Measurements from ENCODE around the gene CCDC171.
"Not testable (repeated sequence)": the region's sequence is repeated elsewhere in the genome, so short reads cannot be mapped to it uniquely, and the experiment has no call there.

Gene CCDC171

DNA sequence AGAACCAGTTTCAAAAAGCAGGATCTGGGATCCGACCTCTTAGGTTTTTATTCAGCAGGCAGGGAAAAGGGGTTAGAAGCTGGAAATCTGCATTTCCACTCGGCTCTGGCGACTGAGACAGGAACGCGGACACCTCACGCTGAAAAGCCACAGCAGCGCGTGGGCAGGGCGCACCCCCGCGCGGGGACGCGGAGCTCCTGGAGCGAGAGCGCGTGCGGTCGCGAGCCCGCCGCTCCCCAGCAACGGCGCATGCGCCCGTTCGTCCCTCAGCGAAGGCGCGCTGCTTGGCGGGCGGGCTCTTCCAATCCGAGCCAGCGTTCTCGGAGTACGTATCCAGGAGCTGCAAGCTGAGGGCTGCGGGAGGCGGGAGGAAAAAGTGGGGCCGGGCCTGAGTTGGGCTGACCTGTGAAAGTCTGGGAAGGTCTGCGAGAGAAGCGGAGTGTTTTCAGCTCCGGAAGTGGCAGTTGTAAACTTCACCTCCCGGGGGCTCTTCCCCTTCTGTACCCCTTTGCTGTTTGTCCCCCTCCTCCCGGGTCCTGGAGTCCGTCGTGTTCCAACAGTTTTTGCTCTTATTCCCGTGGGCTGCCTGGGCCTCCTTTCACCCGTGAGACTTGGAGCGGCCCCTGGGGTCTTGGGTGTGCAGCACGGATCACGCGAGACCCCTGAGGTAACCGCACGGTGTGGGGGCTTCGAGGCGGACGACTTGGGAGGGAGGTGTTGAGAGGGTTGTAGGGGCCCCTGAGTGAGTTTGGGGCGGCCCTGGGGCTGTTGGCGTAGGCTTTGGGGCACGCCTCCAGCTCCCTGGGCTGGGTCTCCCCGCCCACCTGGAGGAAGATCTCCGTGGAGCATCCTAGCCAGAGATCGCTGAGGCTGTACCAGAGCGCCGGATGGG, at the start of gene CCDC171:
CCDC171 (plus strand) TSS at position 408 of the 892 bp plus-strand sequence. CDS start 11,046 bp downstream, outside the sequence.
- DNase-seq: peak; percentile 85

DNA sequence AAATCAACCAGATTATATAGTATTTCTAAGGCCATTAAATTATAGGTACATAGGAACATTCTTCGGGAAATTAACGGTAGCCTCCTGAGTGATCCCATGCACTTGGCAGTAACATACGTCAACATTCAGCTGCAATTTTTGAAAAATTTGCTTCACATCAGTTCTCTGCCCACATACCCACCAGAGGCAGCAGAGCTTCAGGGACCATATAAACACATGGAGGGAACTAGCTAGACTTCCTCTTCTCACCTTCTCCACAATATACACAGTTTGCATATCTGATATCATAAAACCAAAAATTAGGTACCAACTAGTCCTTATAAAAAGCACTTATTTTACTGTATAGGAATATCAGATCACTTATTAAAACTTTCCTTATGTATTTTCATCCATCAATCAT, 46.9 kb upstream of the CCDC171 start:
- no peak for DNase-seq

DNA sequence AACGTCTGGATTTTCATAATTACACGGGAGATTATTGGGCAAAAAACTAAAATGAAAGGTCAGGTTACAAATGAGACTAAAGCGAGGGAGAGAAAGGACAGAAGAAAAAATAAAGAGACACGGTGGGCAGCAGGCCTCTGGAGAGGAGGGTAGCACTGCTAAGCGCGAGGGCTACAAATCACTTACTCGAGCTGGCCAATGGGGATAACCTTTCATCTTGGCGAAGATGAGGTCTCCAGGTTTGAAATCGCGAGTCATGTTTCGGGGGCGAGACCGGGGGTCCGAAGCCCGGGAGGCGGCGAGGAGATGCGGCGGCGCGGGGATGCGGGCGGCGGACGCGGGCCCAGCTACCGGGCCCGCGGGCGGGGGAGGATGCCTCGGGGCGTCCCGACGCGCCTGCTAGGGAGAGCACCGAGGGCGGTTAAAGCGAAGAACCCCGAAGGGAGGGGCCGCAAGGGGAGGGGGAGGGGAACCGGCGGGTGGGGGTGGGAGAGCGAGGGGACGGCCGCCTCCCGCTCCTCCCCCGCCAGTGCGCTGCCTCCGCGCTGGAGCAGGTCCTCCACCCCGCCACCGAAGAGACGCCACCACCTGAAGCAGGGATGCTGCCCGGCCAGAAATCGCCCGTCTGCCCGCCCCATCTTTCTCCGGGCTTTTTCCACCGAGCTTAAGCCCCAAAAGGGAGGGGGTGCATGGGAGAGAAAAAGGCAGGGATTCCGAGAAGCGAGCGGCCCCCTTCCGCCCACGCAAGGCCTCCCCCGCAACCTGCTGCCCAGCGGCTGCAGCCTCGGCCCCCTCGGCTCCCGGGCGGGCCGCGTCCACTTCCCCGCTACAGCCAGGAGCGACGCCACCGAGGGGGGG, 42.7 kb upstream of the CCDC171 start:
- DNase-seq: peak; percentile 29

DNA sequence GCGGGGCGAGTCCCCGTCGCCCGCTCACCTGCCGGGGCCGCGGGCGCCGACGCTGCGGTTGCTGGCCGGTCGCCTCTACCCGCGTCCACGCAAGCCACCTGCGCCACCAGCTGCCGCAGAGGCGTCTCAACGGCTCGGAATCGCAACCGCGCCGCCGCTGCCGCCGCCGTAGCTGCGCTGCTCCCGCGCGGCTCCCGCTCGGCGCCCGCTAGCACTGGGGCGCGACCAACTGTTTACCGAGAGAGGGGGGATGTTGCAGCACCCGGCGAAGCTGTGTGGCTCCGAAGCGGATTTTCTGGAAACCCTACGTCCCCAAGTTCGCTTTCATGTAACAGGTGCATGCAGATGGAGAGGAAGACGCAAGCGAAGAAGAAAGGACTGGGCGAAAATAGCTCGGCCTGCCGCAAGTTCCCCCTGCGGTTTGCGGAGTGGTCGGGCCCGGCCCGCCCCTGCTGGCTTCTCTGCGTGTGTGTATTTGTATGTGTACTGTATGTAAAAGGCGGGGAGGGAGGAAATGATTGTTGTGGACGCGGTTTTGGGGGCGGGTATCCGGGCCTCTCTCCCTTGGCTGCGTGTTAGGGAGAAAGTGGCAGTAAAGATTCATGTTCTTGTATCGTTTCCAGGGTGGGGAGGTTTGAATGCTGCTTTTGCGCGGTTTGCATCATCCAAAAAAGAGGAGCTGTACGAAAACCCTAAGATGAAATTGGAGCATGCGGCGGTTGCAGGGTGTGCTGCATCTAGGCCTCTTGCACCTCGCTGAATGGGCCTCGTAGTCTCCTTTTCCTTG, 41.9 kb upstream of the CCDC171 start, which contains the start of gene PSIP1:
PSIP1 (minus strand) TSS at position 182 of the 787 bp plus-strand sequence. CDS start 782 bp downstream, outside the sequence.
- DNase-seq: peak; percentile 67

DNA sequence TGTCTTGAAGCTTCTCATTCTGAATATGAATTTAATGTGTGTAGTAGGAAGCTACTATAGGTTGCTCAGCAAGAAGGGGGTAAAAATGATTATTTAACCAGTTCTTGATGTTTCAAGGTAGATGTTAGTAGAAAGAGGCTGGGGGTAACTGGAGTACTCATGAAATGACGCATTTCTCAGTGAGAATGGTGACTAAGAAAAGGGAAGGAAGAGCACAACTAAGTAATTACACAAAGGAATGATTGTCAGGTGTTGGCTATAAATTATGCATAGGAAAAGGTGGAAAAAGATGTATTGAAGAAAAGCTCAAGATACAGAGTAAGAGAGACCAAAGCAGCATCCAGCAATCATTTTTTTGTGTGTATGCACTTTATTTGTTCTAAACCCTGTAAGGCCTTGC, 40.6 kb upstream of the CCDC171 start:
- DNase-seq: no peak

DNA sequence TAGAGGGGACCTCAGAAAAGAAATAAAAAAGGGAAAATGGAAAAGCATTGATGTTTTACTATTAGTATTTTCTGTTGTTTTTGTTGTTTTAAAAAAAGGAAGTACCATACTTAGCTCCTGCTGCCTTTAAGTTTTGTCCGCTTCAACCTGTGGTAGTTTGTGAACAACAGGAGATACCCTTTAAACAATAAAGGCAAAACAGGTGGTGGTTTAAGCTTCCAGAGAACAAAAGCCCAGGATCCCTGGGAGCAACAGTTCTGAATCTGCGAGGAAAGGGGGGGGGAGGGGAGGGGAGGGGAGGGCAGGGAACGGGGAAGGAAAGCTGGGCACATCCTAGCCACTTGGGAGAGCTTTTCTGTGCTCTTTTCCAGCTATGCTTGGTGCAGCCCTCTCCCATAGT, 40.0 kb upstream of the CCDC171 start:
- no peak for DNase-seq

DNA sequence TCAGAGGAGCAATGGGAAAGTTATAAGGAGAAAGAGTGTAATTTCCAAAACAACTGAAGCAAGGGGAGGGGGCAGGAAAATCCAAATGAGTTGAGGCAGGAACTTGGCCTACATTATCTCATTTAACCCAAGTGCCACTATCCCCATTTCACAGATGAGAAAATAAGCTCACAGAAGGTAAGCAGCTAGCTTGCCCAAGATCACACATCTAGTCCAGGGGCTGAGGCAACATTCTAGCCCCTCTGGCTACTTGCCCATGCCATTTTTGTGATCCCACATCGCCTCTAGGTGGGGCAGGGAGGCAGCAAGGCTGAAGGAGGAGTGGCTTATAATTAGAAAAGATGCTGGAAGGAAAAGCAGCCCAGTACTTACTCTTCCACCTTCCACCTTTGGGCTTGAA, 39.5 kb upstream of the CCDC171 start:
- DNase-seq: no peak

DNA sequence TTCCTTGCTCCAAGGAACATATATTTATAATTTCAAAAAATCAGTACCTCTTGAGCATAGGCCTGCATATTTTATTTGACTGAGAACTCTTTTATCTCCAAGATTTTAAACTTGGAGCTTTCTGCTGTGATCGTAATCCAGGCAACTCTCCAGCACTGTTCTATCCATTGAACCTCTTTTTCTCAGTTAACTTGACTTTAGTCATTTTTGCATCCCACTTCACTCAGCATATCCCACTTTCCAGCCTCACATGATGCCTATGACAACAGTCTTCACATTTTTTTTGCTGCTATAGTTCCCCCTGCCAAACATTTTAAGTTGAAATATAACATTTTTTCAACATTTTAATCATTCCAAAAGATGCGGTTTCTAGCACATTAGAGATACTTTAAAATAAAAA, 33.0 kb upstream of the CCDC171 start:
- DNase-seq: no peak

DNA sequence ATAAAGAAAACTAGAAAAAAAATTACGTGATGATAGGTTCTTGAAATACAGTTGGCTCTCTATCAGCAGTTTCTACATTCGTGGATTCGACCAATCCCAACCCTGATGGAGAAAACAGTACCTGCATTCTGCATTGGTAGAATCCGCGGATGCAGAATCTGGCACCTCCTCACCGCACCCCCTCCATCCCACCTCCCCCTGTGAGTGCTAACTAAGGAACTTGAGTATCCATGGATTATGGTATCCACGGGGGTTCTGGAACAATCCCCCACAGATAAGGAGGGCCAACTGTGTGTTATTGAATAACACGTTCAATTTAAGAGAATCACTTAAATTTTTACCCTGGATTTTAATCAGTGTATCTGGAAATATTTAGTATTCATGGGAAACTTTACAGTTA, 31.6 kb upstream of the CCDC171 start:
- no peak for DNase-seq

DNA sequence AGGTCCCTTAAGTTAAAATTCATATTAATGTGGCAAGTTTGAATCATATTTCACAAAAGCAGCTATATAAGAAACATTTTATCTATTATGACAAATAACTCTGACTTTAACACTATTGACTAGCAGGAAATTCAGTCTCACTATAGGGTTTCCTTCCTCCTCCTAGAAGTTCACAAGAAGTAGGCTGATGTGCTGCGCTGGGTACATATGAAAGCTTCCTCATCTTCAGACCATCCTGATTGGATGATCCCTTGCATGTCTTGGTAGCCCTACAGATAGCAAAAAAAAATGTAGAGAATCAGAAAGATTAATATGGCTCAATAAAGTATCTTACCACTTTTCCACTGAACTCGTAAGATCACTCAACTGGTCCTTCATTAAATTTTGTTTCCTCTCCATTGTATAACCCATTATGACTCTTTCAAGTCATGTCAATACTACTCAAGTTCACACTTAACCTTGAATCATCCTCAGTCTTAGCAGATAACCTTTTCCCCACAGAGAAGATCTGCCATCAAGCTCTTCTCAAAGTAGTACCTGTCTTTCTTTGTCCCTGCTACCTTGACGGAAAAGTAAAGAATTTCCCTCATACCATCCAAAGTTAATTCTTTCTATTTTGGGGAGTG, 30.6 kb upstream of the CCDC171 start:
- DNase-seq: no peak

DNA sequence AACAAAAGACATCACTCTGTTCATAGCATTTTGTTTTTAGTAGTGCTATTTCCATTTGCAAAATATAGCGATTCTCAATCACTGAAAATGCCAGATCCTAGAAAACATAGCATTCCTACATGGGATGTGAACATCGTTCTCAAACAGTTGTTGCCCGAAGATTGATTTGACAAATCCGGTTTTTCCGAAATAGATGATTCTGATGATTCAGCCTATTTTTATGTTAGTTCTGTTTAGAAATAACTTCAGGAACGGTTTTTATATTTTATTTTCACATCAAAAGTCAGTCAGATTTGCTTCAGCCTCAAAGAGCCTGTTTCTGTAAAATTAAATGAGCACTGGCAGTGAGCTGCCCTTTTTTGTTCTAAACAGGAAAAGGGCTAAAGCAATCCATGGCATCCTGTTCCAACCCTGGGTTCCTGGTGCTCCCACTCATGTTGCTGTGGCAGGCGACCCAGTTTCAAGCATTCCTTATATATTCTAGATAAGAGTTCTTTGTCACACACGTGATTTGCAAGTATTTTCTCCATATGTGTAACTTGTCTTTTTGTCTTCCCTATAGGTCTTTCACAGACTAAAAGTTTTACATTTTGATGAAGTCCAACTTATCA, 27.9 kb upstream of the CCDC171 start:
- no peak for DNase-seq

DNA sequence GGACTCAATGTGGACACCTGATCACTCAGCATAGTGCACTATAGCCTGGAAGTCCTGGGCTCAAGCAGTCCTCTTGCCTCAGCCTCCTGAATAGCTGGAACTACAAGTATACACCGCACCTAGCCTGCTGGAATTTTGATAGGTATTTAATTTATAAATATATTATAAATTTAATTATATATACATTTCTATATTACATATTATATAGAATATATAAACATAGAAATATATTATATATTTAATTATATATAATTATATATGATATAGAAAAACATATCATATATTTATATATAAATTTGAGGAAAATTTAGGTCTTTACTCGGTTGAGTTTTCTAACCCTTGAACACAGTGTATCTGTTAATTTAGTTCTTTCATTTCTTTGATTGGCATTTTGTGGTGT, 26.9 kb upstream of the CCDC171 start:
- no peak for DNase-seq

DNA sequence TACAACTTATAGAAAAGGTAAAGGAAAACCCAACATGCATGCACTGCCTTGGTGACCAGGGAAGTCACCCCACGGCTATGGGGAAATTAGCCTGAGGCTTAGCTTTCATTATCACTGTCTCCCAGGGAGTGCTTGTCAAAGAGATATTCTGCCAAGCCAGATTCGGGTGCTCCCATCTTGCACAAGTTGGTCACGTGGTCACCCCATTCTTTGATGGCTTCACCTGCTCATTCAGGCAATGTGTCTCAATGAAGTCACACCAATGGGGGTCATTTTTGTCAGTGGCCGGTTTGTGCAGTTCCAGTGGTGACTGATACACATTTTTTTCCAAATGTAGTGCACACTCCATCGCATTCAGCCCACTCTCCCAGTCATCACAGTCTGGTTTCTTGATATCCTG, 25.8 kb upstream of the CCDC171 start:
- not testable (repeated sequence) for DNase-seq

DNA sequence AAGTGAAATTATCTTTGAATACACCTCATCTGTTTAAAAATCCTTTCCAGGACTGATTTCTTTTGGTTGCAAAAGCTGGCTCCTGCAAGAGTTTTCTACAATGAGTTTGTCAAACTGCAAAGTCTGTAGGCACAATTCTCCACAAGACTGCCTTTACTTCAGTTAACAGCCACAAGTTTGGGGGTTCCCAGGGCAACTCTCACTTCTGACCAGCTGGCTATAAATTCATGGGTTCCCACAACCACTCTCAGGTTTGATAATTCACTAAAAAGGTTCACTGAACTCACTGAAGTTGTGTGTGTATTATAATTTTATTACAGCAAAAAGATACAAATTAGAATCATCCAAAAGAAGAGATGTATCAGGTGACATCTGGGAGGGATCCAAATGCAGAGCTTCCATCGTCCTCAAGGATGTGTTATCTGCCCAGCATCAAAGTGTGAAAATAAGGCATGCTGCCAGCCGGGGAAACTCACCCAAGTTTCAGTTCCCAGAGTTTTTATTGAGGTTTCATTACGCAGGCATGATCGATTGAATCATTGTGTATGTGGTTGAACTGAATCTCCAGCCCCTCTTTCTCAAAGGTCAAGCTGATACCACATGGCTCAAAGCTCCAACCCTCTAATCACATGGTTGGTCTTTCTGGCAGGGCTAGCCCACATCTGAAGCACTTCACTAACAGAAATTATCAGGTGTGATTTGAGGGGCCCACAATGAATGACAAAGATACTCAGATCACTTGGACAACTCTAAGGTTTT, 23.1 kb upstream of the CCDC171 start:
- no peak for DNase-seq

DNA sequence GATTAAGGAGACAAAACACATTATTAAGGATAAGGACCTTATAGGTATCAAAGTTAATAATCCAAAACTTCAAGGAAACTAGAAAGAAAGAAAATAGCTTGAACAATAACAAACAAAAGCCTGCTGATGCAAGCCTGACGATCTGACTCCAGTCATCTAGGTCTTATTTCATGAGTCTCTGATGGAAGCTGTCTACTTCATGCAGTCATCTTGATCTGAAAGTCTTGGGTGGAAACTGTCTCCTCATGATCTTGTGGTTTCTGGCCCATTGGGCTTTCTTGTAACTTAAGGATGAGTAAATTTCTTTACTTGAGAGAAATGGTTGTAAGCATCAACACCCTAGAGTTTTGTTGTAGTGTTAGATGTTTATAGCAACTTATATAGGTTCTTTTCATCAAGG, 21.5 kb upstream of the CCDC171 start:
- no peak for DNase-seq

DNA sequence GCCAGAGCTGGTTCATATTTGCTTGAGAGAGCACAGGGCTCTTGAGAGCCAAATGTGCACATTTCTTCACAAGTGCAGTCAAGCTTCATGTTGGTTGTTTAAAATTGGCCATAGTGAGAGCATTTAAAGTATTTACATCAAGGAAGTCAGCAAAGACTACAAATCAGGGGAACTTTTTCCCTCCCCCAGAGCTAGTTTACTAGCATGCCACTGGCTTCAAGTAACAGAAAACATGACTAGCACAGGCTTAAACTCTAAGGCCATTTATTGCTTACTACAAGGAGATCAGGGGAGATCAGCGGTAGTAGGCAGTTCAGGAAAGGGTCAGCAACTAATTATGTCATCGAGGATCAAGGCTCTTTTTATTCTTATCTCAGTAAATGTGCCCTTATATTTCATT, 11.0 kb upstream of the CCDC171 start:
- no peak for DNase-seq

DNA sequence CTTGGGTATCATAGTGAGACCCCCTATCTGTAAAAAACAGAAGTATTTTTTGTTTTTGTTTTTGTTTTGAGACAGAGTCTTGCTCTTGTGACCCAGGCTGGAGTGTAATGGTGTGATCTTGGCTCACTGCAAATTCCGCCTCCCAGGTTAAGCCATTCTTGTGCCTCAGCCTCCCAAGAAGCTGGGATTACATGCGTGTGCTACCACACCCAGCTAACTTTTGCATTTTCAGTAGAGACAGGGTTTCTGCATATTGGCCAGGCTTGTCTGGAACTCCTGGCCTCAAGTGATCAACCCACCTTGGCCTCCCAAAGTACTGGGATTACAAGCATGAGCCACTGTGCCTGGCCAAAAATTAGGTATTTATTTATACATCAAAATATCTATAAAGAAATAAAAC, 10.2 kb upstream of the CCDC171 start:
- no peak for DNase-seq

DNA sequence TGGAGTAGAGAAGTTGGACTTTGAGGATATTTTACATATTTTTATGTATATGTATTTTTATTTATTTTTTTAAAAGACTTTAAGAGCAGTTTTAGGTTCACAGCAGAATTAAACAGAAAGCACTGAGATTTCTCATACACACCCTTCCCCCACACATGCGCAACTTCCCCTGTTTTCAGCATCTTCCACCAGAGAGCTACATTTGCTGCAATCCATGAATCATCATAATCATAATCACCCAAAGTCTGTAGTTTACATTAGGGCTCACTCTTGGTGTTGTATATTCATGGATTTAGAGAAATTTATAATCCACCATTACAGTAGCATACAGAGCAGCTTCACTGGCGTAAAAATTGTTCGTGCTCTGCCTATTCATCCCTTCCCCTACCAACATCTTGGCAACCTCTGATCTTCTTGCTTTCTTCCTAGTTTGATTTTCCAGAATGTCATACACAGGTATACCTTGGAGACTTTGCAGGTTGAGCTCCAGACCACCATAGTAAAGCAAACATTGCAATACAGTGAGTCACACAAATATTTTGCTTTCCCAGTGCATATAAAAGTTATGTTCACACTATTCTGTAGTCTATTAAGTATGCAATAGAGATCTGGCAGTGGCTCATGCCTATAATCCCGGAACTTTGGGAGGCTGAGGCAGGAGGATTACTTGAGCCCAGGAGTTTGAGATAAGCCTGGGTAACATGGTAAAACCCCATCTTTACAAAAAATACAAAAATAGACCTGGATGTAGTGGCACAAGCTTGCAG, 9.6 kb upstream of the CCDC171 start:
- no peak for DNase-seq

DNA sequence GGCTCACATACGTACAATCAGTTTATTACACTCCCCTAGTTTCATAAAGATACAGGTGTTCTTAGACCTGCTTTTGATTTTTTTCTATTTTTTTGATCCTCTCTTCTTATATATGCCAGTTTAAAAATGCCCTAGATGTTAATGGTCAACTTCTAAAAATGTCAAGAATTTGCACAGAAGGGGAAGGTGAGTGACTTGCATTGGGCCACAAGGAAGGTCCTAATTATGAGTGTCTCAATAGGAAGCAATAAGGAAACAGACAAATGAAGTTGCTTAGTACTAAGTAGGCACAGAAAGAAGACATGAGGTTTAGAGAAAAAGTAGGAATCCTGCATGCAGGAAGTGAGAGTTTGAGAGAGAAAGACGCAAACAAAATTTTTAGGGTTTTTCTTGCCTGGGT, 3.2 kb upstream of the CCDC171 start:
- DNase-seq: no peak

DNA sequence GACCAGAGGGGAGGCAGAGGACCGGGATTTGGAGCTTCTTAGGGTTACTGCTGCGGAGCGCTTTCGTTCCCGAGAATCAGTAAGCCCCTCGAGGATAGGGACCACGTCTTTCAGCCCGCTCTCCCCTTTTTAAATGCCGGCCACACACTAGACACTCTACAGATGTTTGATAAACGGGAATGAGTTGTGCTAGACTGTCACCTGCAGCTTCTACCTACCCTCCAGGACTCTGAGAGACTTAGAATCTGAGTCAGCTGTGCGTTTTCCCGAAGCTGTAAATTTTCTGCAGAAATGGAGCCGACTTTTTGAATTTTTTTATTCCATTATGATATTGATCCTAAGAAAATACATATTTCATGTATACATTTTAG, 670 bp downstream of the CCDC171 start:
- no peak for DNase-seq

DNA sequence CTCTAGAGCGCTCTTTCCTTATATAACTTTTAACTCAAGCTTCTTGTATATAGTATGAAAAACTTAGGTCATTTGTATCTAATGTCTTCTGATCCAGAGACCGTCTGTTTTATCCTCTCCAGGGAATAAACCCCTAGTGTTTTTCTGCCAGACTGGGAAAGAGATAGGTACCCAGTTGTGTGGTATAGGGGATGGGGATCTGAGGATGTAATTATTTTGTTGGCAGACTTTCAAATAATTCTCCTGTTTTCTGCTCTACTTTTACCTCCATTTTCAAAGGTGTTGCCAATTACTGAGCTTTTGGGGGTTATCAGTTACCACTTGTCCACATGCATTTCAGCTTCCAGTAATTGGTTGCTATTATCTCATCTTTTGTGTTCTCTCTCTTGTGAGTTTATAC, 17.9 kb downstream of the CCDC171 start:
- DNase-seq: no peak

All from NCI-H510A (cell line).